ENCODE measurements around the gene TNFSF12.

TNFSF12 gene

DNA sequence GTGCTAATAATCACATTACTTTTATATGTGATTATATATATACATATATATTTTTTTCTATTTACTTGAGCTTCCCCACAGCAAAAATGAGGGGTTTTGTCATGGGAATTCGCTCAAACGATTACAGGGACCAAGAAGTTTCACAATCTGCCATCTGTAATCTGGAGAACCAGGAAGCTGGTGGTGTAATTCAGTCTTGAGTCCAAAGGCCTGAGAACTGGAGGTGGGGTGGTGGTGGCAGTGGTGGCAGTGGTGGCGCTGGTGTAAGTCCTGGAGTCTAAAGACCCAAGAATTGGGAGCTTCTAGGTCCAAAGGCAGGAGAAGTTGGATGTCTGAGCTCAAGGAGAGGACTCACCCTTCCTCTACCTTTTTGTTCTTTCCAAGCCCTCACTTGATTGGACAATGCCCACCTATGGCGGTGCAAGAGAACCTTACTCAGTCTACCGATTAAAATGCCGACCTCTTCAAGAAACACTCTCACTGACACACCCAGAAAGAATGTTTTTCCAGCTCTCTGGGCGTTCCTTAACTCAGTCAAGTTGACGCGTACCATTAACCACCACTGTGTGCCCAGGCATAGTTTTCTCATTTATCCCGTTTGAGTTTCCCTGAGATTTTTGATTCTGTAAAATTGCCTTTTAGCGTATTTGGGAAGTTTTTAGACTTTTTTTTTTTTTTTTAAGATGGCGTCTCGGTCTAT, 32.8 kb upstream of the TNFSF12 start:
- peaks cover 35% of the 10 kb centered on the region for H3K36me3 ChIP-seq (replicated peaks)
- in situ Hi-C loops (cut with MboI; ENCODE audit: low sequenced_read_pairs) = no loop called here
- no peak for DNase-seq (ENCODE audit: low spot score in 2 of 2)

DNA sequence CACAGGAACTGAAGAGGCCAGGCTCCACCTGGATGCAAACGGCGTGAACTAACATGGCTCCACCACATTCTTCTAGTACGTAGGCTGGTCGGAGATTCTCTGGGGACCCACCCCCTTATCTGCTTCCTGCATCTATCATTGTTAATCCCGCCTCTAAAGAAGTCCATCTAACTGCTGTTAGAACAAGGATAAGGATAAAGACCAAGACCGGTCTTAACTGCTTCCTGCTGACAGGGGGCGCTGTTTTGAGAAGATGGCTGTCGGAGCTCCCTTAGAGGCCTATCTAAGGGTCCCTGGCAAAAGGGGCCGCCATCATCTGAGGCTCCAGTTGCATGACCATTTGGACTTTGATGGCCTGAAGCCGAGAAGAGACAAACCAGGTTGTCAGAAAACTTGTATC, 25.8 kb upstream of the TNFSF12 start:
- in situ Hi-C loops (cut with MboI; ENCODE audit: low sequenced_read_pairs) = no loop called here
- no peaks in the 10 kb centered on the region for H3K9me3 ChIP-seq
- DNase-seq (ENCODE audit: low spot score in 2 of 2) = peak; percentile 72 to 80

More for the DNA sequence above, 32.8 kb upstream of the TNFSF12 start:
- no peak overlapping the region for H3K4me3 ChIP-seq
- H3K27me3 ChIP-seq (ENCODE audit: low read depth) = no peaks in the 10 kb centered on the region
- no peaks in the 10 kb centered on the region for H3K4me1 ChIP-seq
- H3K9me3 ChIP-seq = no peaks in the 10 kb centered on the region

DNA sequence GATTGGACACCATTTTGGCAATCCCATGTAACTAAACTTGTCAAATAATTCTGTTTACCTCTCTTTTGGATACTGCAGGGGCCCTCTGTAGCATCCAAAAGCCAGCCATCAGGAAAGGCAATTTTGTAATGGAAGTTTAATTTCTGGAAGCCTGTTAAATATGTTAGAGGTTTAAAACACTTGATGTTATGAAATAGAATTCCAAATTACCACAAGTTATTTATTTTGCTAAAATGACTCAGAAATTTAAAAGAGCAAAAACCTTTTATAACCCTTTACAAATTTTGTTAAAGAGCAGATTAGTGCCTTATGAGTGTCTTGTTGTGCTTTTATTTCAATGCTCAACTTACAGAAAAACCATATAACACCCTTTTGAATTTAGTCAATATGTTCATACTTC, 20.0 kb upstream of the TNFSF12 start:
- no peak overlapping the region for H3K4me3 ChIP-seq
- peaks cover 16% of the 10 kb centered on the region for H3K4me1 ChIP-seq
- in situ Hi-C loops (cut with MboI; ENCODE audit: low sequenced_read_pairs) = no loop called here

More for the DNA sequence above, 25.8 kb upstream of the TNFSF12 start:
- H3K36me3 ChIP-seq (replicated peaks) = no peaks in the 10 kb centered on the region
- no peaks in the 10 kb centered on the region for H3K27me3 ChIP-seq (ENCODE audit: low read depth)
- H3K4me3 ChIP-seq = no peak overlapping the region
- peaks cover 4% of the 10 kb centered on the region; the same call in 1 of the 2 replicates for H3K4me1 ChIP-seq

DNA sequence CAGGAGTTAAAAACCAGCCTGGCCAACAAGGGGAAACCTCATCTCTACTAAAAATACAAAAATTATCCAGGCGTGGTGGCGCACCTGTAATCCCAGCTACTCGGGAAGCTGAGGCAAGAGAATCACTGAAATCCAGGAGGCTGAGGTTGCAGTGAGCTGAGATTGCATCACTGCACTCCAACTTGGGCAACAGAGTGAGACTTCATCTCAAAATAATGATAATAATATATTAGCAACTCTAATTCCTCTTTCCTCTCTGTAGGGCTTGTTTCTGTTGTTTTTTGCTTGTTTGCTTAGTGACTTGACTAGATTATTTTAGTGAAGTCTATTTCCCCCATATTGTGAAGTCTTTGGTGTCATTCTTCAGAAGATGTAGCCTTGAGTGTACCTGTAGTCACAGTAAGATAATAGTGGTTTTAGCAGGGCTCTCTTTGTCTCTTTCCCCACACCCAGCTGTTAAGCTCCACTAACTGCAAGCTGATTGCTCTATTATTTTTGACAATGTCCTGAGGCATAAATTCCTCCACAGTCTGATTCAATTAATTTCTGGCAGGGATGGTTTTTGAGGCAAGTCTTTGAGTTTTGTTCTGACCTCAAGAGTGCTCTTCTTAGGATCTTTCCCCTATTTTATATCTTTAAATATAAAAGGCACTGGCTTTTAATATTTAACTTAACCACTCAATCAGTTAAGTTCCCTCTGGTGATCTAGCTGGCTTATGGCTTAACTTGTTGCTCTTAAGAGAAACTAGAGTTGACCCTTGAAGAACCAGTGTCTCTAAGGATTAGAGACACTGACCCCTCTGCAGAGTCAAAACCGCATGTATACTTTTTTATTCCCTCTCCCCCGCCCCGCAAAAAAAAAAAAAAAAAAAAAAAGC, 18.6 kb upstream of the TNFSF12 start:
- Histone ChIP-seq H3K9me3 (no peaks in the 10 kb centered on the region), H3K36me3 (replicated peaks) (no peaks in the 10 kb centered on the region), H3K4me1 (peaks cover 16% of the 10 kb centered on the region), H3K27me3 (ENCODE audit: low read depth) (no peaks in the 10 kb centered on the region), H3K4me3 (no peak overlapping the region)
- in situ Hi-C loops (cut with MboI; ENCODE audit: low sequenced_read_pairs) = no loop called here
- peak; percentile 48 to 87 for DNase-seq (ENCODE audit: low spot score in 2 of 2)

More for the DNA sequence above, 20.0 kb upstream of the TNFSF12 start:
- Histone ChIP-seq H3K27me3 (ENCODE audit: low read depth) (no peaks in the 10 kb centered on the region), H3K36me3 (replicated peaks) (no peaks in the 10 kb centered on the region), H3K9me3 (no peaks in the 10 kb centered on the region)
- no peak for DNase-seq (ENCODE audit: low spot score in 2 of 2)

DNA sequence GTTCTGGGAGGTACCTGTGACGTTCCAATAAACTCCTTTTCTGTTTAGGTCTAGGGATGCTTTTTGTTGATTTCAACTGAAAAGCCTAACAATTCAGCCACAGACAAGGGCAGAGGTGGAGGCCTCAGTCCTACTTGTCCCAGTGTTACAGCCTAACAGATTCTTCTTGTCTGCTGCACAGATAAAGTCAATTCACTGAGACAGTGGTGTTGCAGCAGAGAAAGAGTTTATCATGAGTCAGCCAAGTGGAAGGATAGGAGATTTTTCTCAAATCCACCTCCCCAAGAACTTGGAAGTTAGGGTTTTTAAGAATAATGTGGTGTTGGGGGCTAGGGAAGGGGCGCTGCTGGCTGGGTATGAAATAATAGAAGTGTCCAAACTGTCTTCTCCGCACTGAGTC, 10.8 kb upstream of the TNFSF12 start:
- Histone ChIP-seq H3K36me3 (replicated peaks) (no peaks in the 10 kb centered on the region), H3K4me3 (no peak overlapping the region), H3K9me3 (peaks cover 10% of the 10 kb centered on the region), H3K27me3 (ENCODE audit: low read depth) (no peaks in the 10 kb centered on the region), H3K4me1 (peaks cover 10% of the 10 kb centered on the region)
- no peak for DNase-seq (ENCODE audit: low spot score in 2 of 2)
- in situ Hi-C loops (cut with MboI; ENCODE audit: low sequenced_read_pairs) = no loop called here

DNA sequence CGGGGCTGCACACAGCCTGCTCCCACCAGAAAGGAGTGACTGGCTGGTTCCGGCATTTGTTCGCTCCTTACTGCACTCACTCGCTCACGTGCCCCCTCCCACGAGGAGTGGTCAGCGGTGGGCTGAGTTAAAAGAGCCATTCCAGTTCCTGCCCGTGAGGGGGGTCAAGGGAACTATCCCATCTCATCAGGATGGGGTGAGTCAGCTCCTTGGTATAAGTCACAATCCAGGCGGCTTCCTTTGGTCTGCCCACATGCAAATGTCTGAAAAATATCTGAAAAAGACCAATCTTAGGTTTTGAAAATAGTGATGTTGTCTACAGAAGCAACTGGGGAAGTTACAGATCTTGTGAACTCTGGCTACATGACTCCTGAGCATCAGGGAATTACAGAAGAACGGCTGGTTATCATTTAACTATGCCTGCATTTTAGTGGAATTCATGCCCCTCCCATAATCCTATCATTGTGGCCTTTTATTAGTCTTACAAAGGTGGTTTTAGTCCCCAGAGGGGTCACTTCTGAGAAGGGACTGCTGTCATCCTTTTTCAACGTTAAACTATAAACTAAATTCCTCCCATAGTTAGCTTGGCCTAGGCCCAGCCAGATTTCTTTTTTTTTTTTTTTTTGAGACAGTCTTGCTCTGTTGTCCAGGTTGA, 9.8 kb upstream of the TNFSF12 start:
- H3K4me1 ChIP-seq = peaks cover 10% of the 10 kb centered on the region
- no peaks in the 10 kb centered on the region for H3K27me3 ChIP-seq (ENCODE audit: low read depth)
- H3K36me3 ChIP-seq (replicated peaks) = no peaks in the 10 kb centered on the region
- no peak overlapping the region for H3K4me3 ChIP-seq
- DNase-seq (ENCODE audit: low spot score in 2 of 2) = peak in 1 of 2 experiments; percentile 59
- H3K9me3 ChIP-seq = peaks cover 10% of the 10 kb centered on the region
- in situ Hi-C loops (cut with MboI; ENCODE audit: low sequenced_read_pairs) = no loop called here

DNA sequence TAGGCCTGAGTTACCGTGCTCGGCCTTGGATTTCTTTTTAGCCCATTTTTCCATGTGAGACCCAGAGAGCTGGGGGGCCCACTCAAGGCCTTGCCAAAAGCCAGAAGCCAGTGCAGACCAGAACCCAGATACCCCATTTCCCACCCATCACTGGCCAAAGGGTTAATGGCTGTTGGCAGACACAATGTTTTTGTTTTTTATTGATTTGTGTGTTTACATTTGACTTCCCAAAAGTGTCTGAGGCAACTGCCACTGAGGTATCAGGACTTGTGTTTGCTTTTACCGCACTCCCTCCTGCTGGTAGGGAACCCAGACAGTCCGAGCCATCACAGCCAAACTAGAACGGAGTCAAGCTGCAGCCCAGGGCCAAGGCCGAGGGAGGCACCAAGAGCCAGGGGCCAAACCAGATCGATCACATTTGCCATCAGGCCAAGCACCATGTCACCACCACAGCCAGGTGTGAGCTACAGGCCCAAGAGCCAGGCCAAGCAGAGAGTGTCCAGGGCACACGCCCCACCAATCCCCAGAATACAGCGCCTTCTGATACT, 7.7 kb upstream of the TNFSF12 start:
- peaks cover 10% of the 10 kb centered on the region for H3K4me1 ChIP-seq
- no peak overlapping the region for H3K4me3 ChIP-seq
- in situ Hi-C loops (cut with MboI; ENCODE audit: low sequenced_read_pairs) = no loop called here
- no peaks in the 10 kb centered on the region for H3K36me3 ChIP-seq (replicated peaks)
- H3K9me3 ChIP-seq = peaks cover 10% of the 10 kb centered on the region
- H3K27me3 ChIP-seq (ENCODE audit: low read depth) = no peaks in the 10 kb centered on the region
- no peak for DNase-seq (ENCODE audit: low spot score in 2 of 2)

DNA sequence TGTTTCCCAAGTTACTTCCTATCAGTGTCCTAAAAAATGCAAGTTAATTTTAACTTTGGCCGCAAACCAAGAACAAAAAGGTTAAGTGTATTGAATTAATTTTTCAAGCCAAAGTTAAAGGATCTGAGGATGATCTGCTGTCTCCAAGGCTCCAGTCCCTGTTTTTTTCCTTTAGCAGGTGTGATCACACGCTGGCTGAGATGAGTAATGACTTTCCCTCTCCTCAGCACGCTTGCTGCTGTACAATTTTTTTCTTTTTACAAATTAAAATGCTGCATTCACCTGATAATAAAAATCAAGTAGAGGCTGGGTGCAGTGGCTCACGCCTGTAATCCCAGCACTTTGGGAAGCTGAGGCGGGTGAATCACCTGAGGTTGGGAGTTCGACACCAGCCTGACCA, 3.9 kb upstream of the TNFSF12 start:
- peaks cover 8% of the 10 kb centered on the region for H3K4me1 ChIP-seq
- no peak for DNase-seq (ENCODE audit: low spot score in 2 of 2)
- no peaks in the 10 kb centered on the region for H3K27me3 ChIP-seq (ENCODE audit: low read depth)
- no peaks in the 10 kb centered on the region for H3K9me3 ChIP-seq
- H3K36me3 ChIP-seq (replicated peaks) = no peaks in the 10 kb centered on the region
- H3K4me3 ChIP-seq = no peak overlapping the region
- in situ Hi-C loops (cut with MboI; ENCODE audit: low sequenced_read_pairs) = no loop called here

DNA sequence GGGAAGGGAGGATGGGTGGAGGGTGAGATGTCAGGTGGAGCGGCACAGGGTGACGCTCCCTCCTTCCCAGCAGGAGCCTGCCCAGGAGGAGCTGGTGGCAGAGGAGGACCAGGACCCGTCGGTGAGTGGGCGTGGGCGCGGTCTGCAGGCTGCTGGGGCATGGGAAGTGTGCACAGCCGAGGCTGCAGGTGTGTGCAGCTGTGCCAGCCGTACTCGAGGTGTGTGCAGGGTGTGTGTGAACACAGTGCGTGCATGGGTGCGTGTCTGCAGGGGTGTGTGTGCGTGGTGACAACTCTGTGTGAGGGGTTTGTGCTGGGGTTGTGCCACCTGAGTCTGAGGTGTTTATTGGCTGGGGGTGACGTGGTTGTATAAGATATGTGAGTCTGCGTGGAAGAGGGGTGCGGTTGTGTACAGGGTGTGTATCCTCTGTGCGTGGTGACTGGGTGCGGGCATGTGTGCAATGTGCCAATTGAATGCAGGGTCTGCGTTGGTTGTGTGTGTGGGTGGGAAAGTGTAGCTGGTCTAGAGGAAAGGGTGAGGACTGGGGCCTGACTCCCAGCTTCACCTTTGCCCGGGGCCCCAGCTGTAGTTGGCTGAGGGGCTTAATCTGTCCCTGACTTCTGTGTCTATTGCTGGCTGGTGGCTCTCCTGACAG, 670 bp downstream of the TNFSF12 start:
- Histone ChIP-seq H3K4me3 (peak overlapping the region; percentile 37), H3K36me3 (replicated peaks) (no peaks in the 10 kb centered on the region), H3K4me1 (peaks cover 8% of the 10 kb centered on the region), H3K9me3 (no peaks in the 10 kb centered on the region), H3K27me3 (ENCODE audit: low read depth) (no peaks in the 10 kb centered on the region)
- in situ Hi-C loops (cut with MboI; ENCODE audit: low sequenced_read_pairs) = no loop called here
- DNase-seq (ENCODE audit: low spot score in 2 of 2) = no peak

DNA sequence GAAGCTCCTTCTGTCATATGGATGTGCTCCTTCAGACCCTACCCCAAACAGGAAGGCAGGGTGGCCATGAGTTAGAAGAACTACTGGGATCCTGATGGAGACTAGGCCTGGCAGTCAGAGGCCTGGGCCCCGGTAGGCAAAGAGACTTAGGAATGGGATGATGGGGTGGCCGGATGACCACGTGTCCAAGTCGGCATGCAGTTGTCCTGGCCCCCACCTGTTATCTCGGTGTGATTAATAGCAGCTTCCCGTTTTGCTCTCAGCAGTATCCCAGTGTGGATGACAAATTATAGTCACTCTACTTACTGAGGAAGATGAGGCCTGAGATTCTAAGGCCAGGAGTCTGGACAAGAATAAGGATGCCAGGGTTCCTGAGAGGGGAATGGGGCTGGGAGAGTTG, 1.5 kb downstream of the TNFSF12 start:
- in situ Hi-C loops (cut with MboI; ENCODE audit: low sequenced_read_pairs) = no loop called here
- H3K36me3 ChIP-seq (replicated peaks) = no peaks in the 10 kb centered on the region
- DNase-seq (ENCODE audit: low spot score in 2 of 2) = no peak
- H3K9me3 ChIP-seq = no peaks in the 10 kb centered on the region
- H3K27me3 ChIP-seq (ENCODE audit: low read depth) = no peaks in the 10 kb centered on the region
- H3K4me1 ChIP-seq = peaks cover 8% of the 10 kb centered on the region
- no peak overlapping the region for H3K4me3 ChIP-seq

DNA sequence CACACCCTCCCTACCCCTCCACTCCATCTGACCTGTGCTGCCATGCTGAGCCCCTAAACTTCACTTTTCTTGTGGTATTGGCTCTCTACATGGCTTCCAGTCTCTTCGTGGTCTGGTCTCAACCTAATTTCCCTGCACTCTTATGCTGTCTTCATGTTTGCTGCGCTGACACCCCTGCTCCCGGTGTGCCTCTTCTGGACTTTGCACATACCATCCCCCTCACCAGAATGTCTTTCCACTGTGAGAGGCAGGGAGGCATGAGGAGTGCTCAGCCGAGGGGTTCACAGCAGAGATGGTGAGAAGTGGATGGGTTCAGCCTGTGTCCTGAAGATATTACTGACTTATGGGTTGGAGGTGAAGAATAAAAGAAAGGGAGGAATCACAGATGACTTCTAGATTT, 2.5 kb downstream of the TNFSF12 start:
- H3K36me3 ChIP-seq (replicated peaks) = no peaks in the 10 kb centered on the region
- no peaks in the 10 kb centered on the region for H3K27me3 ChIP-seq (ENCODE audit: low read depth)
- no peaks in the 10 kb centered on the region for H3K9me3 ChIP-seq
- in situ Hi-C loops (cut with MboI; ENCODE audit: low sequenced_read_pairs) = no loop called here
- no peak overlapping the region for H3K4me3 ChIP-seq
- no peak for DNase-seq (ENCODE audit: low spot score in 2 of 2)
- H3K4me1 ChIP-seq = peaks cover 8% of the 10 kb centered on the region

DNA sequence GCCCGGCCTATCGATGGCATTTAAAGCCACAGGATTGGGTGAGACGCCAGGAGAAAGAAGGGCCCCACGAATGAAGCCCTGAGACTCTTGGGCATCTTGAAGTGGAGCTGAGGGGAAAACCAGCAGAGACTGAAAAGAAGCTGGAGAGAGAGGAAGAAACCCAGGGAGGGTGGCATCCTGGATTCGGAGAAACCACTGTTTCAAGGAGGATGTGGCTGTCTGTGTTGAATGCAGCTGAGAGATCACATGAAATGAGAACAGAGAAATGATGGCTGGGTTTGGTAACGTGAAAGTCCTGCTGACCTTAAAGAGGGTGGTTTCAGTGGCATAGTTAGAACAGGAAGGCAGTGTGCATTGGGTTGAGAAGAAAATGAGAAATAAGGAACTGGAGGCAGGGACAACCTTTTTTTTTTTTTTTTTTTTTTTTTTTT, 3.8 kb downstream of the TNFSF12 start:
- Histone ChIP-seq H3K36me3 (replicated peaks) (no peaks in the 10 kb centered on the region), H3K27me3 (ENCODE audit: low read depth) (no peaks in the 10 kb centered on the region), H3K9me3 (no peaks in the 10 kb centered on the region), H3K4me3 (no peak overlapping the region), H3K4me1 (peaks cover 8% of the 10 kb centered on the region)
- DNase-seq (ENCODE audit: low spot score in 2 of 2) = no peak
- in situ Hi-C loops (cut with MboI; ENCODE audit: low sequenced_read_pairs) = no loop called here

DNA sequence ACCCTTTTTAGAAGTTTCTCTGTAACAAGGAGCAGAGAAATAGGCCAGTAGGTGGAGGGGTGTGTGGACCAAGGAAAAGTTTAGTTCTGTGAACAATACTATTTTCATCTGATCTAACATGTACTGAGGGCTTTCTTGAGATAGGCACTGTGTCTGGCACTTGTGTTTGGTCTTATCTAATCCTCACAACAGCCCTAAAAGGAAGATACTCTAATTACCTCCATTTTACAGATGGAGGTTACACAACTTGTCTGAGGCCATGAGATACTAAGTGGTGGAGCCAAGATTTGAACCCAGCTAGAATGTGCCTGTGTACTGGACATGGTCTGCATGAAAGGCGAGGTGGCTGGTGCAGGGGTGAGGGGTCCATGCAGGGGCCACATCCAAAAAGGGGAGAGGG, 4.5 kb downstream of the TNFSF12 start:
- no peak for DNase-seq (ENCODE audit: low spot score in 2 of 2)
- Histone ChIP-seq H3K4me3 (no peak overlapping the region), H3K27me3 (ENCODE audit: low read depth) (no peaks in the 10 kb centered on the region), H3K36me3 (replicated peaks) (no peaks in the 10 kb centered on the region), H3K4me1 (peaks cover 6% of the 10 kb centered on the region), H3K9me3 (no peaks in the 10 kb centered on the region)
- in situ Hi-C loops (cut with MboI; ENCODE audit: low sequenced_read_pairs) = no loop called here

Data from HAP-1 (cell line).